A549 (cell line): ENCODE data around the gene DNAJB1. TPM values are rescaled to one million over a fixed set of nuclear protein-coding genes. Genes with fewer than 3 reads are reported as not detected.
"Not testable (repeated sequence)": the region's sequence is repeated elsewhere in the genome, so short reads cannot be mapped to it uniquely, and the experiment has no call there.

ENCODE experiments used
- ATAC-seq, 2 experiments: fragments of 200-7000 bp in 1 of 2; fragments of >200 bp in 1 of 2; cut with Nextera tagmentation in 1 of 2; cut with Tn5 transposase in 1 of 2; 3 replicates each; pipeline versions ENCODE4 v1.8.0 to v1.9.1; 2018 to 2020; ENCODE audit warnings: mild to moderate bottlenecking in 1 of 2, moderate library complexity in 1 of 2
- CTCF ChIA-PET: fragments of 300-600 bp; sonication (Branson Sonifier 250); formaldehyde crosslinking; extraction: SDS; loops from one replicate; lab custom pipeline; 2021; ENCODE audit warnings: antibody characterized with exemption, inconsistent platforms; lab: Yijun Ruan, JAX
- POLR2A ChIA-PET: fragments of 350-600 bp; formaldehyde crosslinking; extraction: SDS; loops from one replicate; lab custom pipeline; 2021; ENCODE audit warnings: antibody characterized with exemption, inconsistent platforms; lab: Yijun Ruan, JAX
- DNase-seq, 2 experiments: peaks; one replicate each; pipeline versions ENCODE4 v3.0.0 to v3.0.0-alpha.2; 2011 to 2016; ENCODE audit warnings: low read depth in 1 of 2, low spot score in 1 of 2
- FAIRE-seq: peaks from 2 replicates; lab custom pipeline; 2011; peaks lifted over from hg19 to GRCh38; lab: Jason Lieb, UNC
- H3K27ac ChIP-seq, 2 experiments: fragments of >200 bp; sonication (Bioruptor Twin); formaldehyde crosslinking; 3 replicates each; pipeline ENCODE4 v1.5.1; 2016 to 2017
- H3K4me1 ChIP-seq: fragments of >200 bp; sonication (Bioruptor Twin); formaldehyde crosslinking; 3 replicates; pipeline ENCODE4 v1.6.1; 2016
- H3K4me2 ChIP-seq: fragments of >200 bp; sonication (Bioruptor Twin); formaldehyde crosslinking; 3 replicates; pipeline ENCODE4 v1.6.1; 2016
- H3K4me3 ChIP-seq: fragments of >200 bp; sonication (Bioruptor Twin); formaldehyde crosslinking; 3 replicates; pipeline ENCODE4 v1.5.1; 2016
- H3K9me3 ChIP-seq: fragments of >200 bp; sonication (Bioruptor Twin); formaldehyde crosslinking; 3 replicates; pipeline ENCODE4 v1.6.1; 2016
- BHLHE40 ChIP-seq: IDR thresholded peaks from 2 replicates; pipeline ENCODE4 v1.6.1; 2012; ENCODE audit warnings: low read depth, low read length, inconsistent platforms
- CBX2 ChIP-seq: fragments of 200-600 bp; sonication (generic); IDR thresholded peaks from 2 replicates; pipeline ENCODE4 v1.6.1; 2016; ENCODE audit warnings: low read depth, mild to moderate bottlenecking, borderline replicate concordance
- CBX8 ChIP-seq: fragments of 200-600 bp; sonication (generic); IDR thresholded peaks from 2 replicates; pipeline ENCODE4 v1.6.1; 2016
- CEBPB ChIP-seq, 2 experiments: fragments of >200 bp in 1 of 2; sonication (Bioruptor Twin) in 1 of 2; formaldehyde crosslinking in 1 of 2; IDR thresholded peaks; 2 replicates each; pipeline ENCODE4 v1.6.1; 2012 to 2016
- CHD2 ChIP-seq: fragments of 150-350 bp; IDR thresholded peaks from 2 replicates; pipeline ENCODE4 v1.6.1; 2014; ENCODE audit warnings: low read length; ENCODE audit not compliant: partially characterized antibody
- EHF ChIP-seq: fragments of 250-450 bp; sonication (Bioruptor Pico); IDR thresholded peaks from 2 replicates; pipeline ENCODE4 v1.5.0; 2020; ENCODE audit warnings: mild to moderate bottlenecking
- EHMT2 ChIP-seq: fragments of 200-600 bp; sonication (generic); IDR thresholded peaks from 2 replicates; pipeline ENCODE4 v1.6.1; 2016; ENCODE audit warnings: antibody characterized with exemption, low read depth, mild to moderate bottlenecking, moderate library complexity
- EP300 ChIP-seq, 2 experiments: fragments of >200 bp; sonication (Bioruptor Twin); formaldehyde crosslinking; IDR thresholded peaks; 2 replicates in 1 of 2; 3 replicates in 1 of 2; pipeline ENCODE4 v1.6.1; 2016 to 2017
- FOSB ChIP-seq: fragments of 250-450 bp; sonication (Bioruptor Pico); IDR thresholded peaks from 2 replicates; pipeline ENCODE4 v1.5.0; 2020; ENCODE audit warnings: mild to moderate bottlenecking, moderate library complexity
- FOSL2 ChIP-seq, 2 experiments: fragments of 450-650 bp in 1 of 2; fragments of >200 bp in 1 of 2; sonication (Bioruptor Twin) in 1 of 2; formaldehyde crosslinking; IDR thresholded peaks; 2 replicates each; pipeline versions ENCODE4 v1.5.0 to v1.6.1; 2016 to 2020; ENCODE audit warnings: mild to moderate bottlenecking in 1 of 2, moderate library complexity in 1 of 2
- FOXS1 ChIP-seq: fragments of 250-450 bp; sonication (Bioruptor Pico); IDR thresholded peaks from 2 replicates; pipeline ENCODE4 v1.5.0; 2020; ENCODE audit warnings: mild to moderate bottlenecking, moderate library complexity
- HOXB13 ChIP-seq: fragments of 250-450 bp; sonication (Bioruptor Pico); IDR thresholded peaks from 2 replicates; pipeline ENCODE4 v1.5.0; 2020; ENCODE audit warnings: low read depth, mild to moderate bottlenecking, moderate library complexity
- JUN ChIP-seq, 2 experiments: fragments of >200 bp; sonication (Bioruptor Twin); formaldehyde crosslinking; IDR thresholded peaks; 2 replicates in 1 of 2; 3 replicates in 1 of 2; pipeline ENCODE4 v1.6.1; 2016 to 2017
- JUNB ChIP-seq: fragments of >200 bp; sonication (Bioruptor Twin); formaldehyde crosslinking; IDR thresholded peaks from 2 replicates; pipeline ENCODE4 v1.6.1; 2016
- MAFK ChIP-seq: fragments of 450-650 bp; IDR thresholded peaks from 2 replicates; pipeline ENCODE4 v1.6.1; 2014; ENCODE audit not compliant: partially characterized antibody
- RCOR1 ChIP-seq: fragments of 150-350 bp; IDR thresholded peaks from 2 replicates; pipeline ENCODE4 v1.6.1; 2014; ENCODE audit warnings: antibody characterized with exemption, low read length, low read depth
- SMC3 ChIP-seq: fragments of >200 bp; sonication (Bioruptor Twin); formaldehyde crosslinking; IDR thresholded peaks from 3 replicates; pipeline ENCODE4 v1.6.1; 2018; ENCODE audit warnings: inconsistent platforms
- TFCP2L1 ChIP-seq: fragments of 250-450 bp; sonication (Bioruptor Pico); IDR thresholded peaks from 2 replicates; pipeline ENCODE4 v1.5.0; 2021; ENCODE audit warnings: mild to moderate bottlenecking
- TP53 ChIP-seq: fragments of 250-450 bp; sonication (Bioruptor Pico); IDR thresholded peaks from 2 replicates; pipeline ENCODE4 v1.5.0; 2021; ENCODE audit warnings: mild to moderate bottlenecking, moderate library complexity
- ZC3H11A ChIP-seq: fragments of 450-650 bp; IDR thresholded peaks from 2 replicates; pipeline ENCODE4 v1.6.1; 2014; ENCODE audit warnings: antibody characterized with exemption, mild to moderate bottlenecking
- ZNF302 ChIP-seq: fragments of 250-450 bp; sonication (Bioruptor Pico); IDR thresholded peaks from 2 replicates; pipeline ENCODE4 v1.9.0; 2021; ENCODE audit warnings: inconsistent platforms, mild to moderate bottlenecking, moderate library complexity
- ZSCAN20 ChIP-seq: fragments of 250-450 bp; sonication (Bioruptor Pico); IDR thresholded peaks from 2 replicates; pipeline ENCODE4 v1.8.0; 2022; ENCODE audit warnings: mild to moderate bottlenecking, moderate library complexity
- WGBS: methylation state at CpG from one replicate; pipeline ENCODE4 v1.1.6; 2017; ENCODE audit errors: missing lambda C conversion rate; 5-methylcytosine and 5-hydroxymethylcytosine counted together
- polyA plus RNA-seq, 4 experiments: library from polyadenylated mRNA; depleted of rRNA in 3 of 4; stranded (reverse); fragments of >200 nt; fragmentation: RNase III in 1 of 4; extraction: RNeasy Plus Mini Kit Qiagen cat#74134 plus additional on column Dnase treatment in 1 of 4; gene quantifications; 2 replicates in 3 of 4; 3 replicates in 1 of 4; pipeline ENCODE4 v1.2.3, GENCODE V29; 2011 to 2017
- TF ChIP-seq, protein P1 (sequence below): IDR thresholded peaks from 2 replicates; pipeline ENCODE4 v1.6.1; 2012
- TF ChIP-seq, protein P2 (sequence below): fragments of >200 bp; sonication (Bioruptor Twin); formaldehyde crosslinking; IDR thresholded peaks from 2 replicates; pipeline ENCODE4 v1.6.1; 2016

DNAJB1 gene
- polyA plus RNA-seq, 2 of the 4 experiments (the other 2 are of a cell fraction): 124 to 128 TPM

DNA sequence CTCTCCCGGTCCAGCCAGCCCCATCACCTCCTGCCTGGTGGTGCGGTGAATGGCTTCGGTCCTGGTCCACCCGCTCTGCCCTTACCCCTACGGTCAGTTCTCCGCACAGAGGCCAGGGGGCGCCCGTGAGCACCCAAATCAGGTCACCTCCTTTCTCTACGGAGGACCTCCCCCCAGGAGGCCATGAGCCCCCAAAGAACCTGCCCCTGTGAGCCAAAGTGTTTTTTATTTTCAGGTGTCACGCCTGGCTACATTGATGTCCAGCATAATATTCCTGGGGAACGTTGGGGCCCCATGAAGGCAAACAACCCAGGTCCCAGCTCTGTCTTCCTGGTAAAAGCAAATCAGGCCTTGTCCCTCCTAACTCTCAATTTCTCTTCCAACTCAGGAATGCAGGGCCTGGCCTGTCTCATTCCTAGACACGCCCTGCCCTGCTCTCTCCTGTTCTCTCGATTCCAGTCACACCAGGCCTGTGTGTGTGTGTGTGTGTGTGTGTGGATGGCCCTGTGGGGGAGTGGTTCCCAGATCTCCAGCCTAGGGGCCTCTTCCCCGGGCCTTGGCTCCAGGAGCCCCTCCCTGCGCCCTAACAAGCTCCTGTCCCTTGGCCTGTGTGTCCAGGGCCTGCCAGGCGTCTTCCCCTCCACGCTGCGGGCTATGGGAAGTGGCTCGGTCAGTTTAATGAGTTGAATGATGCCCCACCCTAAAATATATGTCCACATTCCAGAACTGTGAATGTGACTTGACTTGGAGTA is 12.5 kb downstream of the DNAJB1 start (continued):
- TF ChIP-seq JUN (IDR thresholded peaks at IDR 0.05) (peak in 1 of 2 experiments; percentile 70; a peak in 3 of 5 replicates), BHLHE40 (no peak), FOSL2 (IDR thresholded peaks at IDR 0.05) (no peak), FOSL2 (CRISPR knock-in tag; IDR thresholded peaks at IDR 0.05) (peak; percentile 45), SMC3 (peak; percentile 34)
- TF ChIP-seq, all 56 proteins: peak for 9

DNA sequence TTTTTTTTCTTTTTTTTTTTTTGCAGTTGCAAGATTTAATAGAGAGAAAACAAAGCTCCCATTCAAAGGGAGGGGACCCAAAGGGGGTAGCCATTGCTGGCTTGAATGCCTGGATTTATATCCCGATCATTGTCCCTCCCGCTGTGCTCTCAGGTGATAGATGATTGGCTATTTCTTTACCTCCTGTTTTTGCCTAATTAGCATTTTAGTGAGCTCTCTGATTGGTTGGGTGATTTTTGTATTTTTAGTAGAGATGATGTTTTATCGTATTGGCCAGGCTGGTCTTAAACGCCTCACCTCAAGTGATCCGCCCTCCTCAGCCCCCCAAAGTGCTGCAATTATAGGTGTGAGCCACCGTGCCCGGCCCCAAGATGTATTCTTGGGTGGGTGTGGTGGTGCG is 13.6 kb downstream of the DNAJB1 start:
- ChIA-PET POLR2A (interaction anchor here (1.0 to 7.8 kb wide), 2 partner anchors 8 to 13 kb away, joined by 7 to 112 read pairs; partner anchors contain the start of gene DNAJB1), CTCF (interaction anchor here (1.0 to 4.0 kb wide), 7 partner anchors 8 to 52 kb away, joined by 4 to 29 read pairs (median 11); no protein-coding TSS in a partner anchor)

DNA sequence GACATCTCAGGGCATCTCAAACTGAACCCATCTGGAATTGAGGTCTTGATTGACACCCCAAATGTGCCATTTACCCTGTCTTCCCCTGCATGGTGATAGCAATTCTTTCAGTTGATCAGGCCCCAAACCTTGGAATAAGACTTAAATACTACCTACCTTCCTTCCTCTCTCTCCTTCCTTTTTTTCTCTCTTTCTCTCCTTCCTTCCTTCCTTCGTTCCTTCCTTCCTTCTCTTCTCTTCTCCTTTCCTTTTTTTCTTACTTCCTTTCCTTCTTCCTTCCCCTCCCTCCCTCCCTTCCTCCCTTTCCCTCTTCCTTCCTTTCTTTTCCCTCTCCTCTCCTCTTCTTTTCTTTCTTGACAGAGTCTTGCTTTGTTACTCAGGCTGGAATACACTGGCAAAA is 14.9 kb downstream of the DNAJB1 start:
- no peaks in the 10 kb centered on the region for H3K9me3 ChIP-seq
- WGBS: 90% methylated on average over 1 of the region's 1 CpG
- POLR2A ChIA-PET: interaction anchor here (7.8 kb wide), 1 partner anchor 14 kb away, joined by 112 read pairs; the partner anchor contains the start of gene DNAJB1
- DNase-seq: no peak
- no peak for FAIRE-seq
- H3K27ac ChIP-seq: peak overlapping the region; percentile 94 to 100
- H3K4me1 ChIP-seq: peaks cover 55% of the 10 kb centered on the region
- TF ChIP-seq MAFK: no peak
- TF ChIP-seq CBX2: no peak
- no peak for TF ChIP-seq ZSCAN20 (CRISPR knock-in tag)
- no peak for TF ChIP-seq CHD2
- TF ChIP-seq, protein P1, sequence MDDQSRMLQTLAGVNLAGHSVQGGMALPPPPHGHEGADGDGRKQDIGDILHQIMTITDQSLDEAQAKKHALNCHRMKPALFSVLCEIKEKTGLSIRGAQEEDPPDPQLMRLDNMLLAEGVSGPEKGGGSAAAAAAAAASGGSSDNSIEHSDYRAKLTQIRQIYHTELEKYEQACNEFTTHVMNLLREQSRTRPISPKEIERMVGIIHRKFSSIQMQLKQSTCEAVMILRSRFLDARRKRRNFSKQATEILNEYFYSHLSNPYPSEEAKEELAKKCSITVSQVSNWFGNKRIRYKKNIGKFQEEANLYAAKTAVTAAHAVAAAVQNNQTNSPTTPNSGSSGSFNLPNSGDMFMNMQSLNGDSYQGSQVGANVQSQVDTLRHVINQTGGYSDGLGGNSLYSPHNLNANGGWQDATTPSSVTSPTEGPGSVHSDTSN: no peak
- TF ChIP-seq RCOR1: no peak
- TF ChIP-seq TFCP2L1 (CRISPR knock-in tag): no peak
- TF ChIP-seq FOXS1 (CRISPR knock-in tag): no peak
- no peak for TF ChIP-seq FOSL2 (IDR thresholded peaks at IDR 0.05)
- TF ChIP-seq FOSL2 (CRISPR knock-in tag; IDR thresholded peaks at IDR 0.05): no peak
- no peak for TF ChIP-seq FOSB (CRISPR knock-in tag)
- TF ChIP-seq ZC3H11A: no peak
- peak overlapping the region; percentile 72 for H3K4me2 ChIP-seq
- CTCF ChIA-PET: interaction anchor here (1.0 to 4.0 kb wide), 4 partner anchors 17 to 71 kb away, joined by 3 to 29 read pairs (median 6); no protein-coding TSS in a partner anchor
- H3K4me3 ChIP-seq: no peak overlapping the region
- ATAC-seq: no peak

More for the DNA sequence above, 13.6 kb downstream of the DNAJB1 start:
- H3K4me3 ChIP-seq, H3K9me3 ChIP-seq, DNase-seq, ATAC-seq, FAIRE-seq: not testable (repeated sequence)
- Histone ChIP-seq H3K4me1 (peaks cover 65% of the 10 kb centered on the region), H3K27ac (peak overlapping the region; percentile 94 to 100), H3K4me2 (peak overlapping the region; percentile 73)
- 88% methylated on average over 8 of the region's 8 CpGs for WGBS
- peak; percentile 8 for TF ChIP-seq MAFK

DNA sequence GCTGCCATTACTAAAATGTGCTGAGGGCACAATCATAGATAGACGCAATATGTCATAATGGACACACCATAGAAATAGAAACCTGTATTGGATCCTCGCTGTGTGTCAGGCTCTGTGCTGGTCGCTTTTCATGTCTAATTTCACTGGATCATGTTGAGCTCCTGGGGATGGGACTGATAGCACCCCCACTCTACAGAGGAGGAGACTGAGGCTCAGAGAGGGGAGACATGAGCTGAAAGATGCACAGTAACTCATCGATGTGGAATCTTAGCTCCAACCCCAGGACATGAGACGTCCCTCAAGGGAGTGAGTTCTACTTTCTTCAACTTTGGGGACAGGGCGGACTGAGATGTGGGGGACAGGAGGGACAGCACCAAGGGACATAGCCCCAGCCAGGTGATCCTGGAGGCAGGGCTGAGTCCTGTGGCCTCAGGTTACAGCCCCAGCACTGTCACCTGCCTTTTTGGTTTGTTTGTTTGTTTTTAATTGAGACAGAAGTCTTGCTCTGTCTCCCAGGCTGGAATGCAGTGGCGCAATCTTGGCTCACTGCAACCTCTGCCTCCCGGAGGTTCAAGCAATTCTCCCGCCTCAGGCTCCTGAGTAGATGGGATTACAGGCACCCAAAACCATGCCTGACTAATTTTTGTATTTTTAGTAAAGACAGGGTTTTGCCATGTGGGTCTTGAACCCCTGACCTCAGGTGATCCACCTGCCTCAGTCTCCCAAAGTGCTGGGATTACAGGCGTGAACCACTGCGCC is 15.7 kb downstream of the DNAJB1 start:
- no peak for ATAC-seq
- ChIA-PET CTCF (interaction anchor here (0.6 to 1.3 kb wide), 4 partner anchors 11 to 154 kb away, joined by 3 to 4 read pairs (median 3); no protein-coding TSS in a partner anchor), POLR2A (interaction anchor here (1.5 kb wide), 1 partner anchor 16 kb away, joined by 10 read pairs; the partner anchor contains the start of gene DNAJB1)
- Histone ChIP-seq H3K4me1 (peaks cover 55% of the 10 kb centered on the region), H3K9me3 (no peaks in the 10 kb centered on the region), H3K27ac (peak overlapping the region; percentile 94 to 100), H3K4me2 (peak overlapping the region; percentile 72), H3K4me3 (no peak overlapping the region)
- TF ChIP-seq JUN (IDR thresholded peaks at IDR 0.05): peak; percentile 38 to 52; a peak in 2 of 5 replicates
- TF ChIP-seq ZNF302 (CRISPR knock-in tag): no peak
- no peak for TF ChIP-seq HOXB13 (CRISPR knock-in tag)
- no peak for TF ChIP-seq TP53 (CRISPR knock-in tag)
- peak; percentile 86 to 92 for TF ChIP-seq CEBPB (IDR thresholded peaks at IDR 0.05)
- no peak; the same call in 1 of the 2 replicates for TF ChIP-seq EHF (CRISPR knock-in tag)
- peak; percentile 24; the same call in 1 of the 2 replicates for TF ChIP-seq JUNB
- TF ChIP-seq EHMT2: no peak
- TF ChIP-seq, protein P2, sequence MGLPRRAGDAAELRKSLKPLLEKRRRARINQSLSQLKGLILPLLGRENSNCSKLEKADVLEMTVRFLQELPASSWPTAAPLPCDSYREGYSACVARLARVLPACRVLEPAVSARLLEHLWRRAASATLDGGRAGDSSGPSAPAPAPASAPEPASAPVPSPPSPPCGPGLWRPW: peak; percentile 50; the same call in 1 of the 2 replicates
- TF ChIP-seq BHLHE40: no peak
- no peak for TF ChIP-seq CBX8
- TF ChIP-seq EP300 (IDR thresholded peaks at IDR 0.05): peak in 1 of 2 experiments; percentile 71; a peak in 2 of 5 replicates
- no peak for TF ChIP-seq FOSB (CRISPR knock-in tag)
- no peak for FAIRE-seq
- 48% methylated on average over 11 of the region's 11 CpGs for WGBS
- peak in 1 of 2 experiments; percentile 55 for DNase-seq
